ES-I3 (cell line): ENCODE results near the gene NR2F1.
A peak's percentile ranks its signal among the peaks of the same experiment; 100 is the strongest.
"Not testable (repeated sequence)": the region's sequence is repeated elsewhere in the genome, so short reads cannot be mapped to it uniquely, and the experiment has no call there.

Experiments
- H3K36me3 ChIP-seq: 2 replicates; pipeline ENCODE4 v1.6.1; 2013; ENCODE audit warnings: mild to moderate bottlenecking, low read length, control low read depth, moderate library complexity; ENCODE audit not compliant: insufficient read depth
- H3K4me1 ChIP-seq: 2 replicates; pipeline ENCODE4 v1.6.1; 2013; ENCODE audit warnings: mild to moderate bottlenecking, control low read depth, low read length; ENCODE audit not compliant: insufficient read depth
- H3K9ac ChIP-seq: 2 replicates; pipeline ENCODE4 v1.6.1; 2013; ENCODE audit warnings: low read depth, mild to moderate bottlenecking, low read length, moderate library complexity
- H3K9me3 ChIP-seq: 2 replicates; pipeline ENCODE4 v1.6.1; 2013; ENCODE audit warnings: mild to moderate bottlenecking, low read length, moderate library complexity; ENCODE audit not compliant: control insufficient read depth, insufficient read depth

The NR2F1 gene

GRCh38 chr5:93582677-93583438 is at the start of gene NR2F1:
Gene NR2F1 (plus strand): TSS chr5:93583222. CDS start chr5:93585024, 1,802 bp downstream.
- Histone ChIP-seq H3K9me3 (no peaks in the 10 kb centered on the region), H3K4me1 (peaks cover 4% of the 10 kb centered on the region; the same call in 1 of the 2 replicates), H3K9ac (peak within 1 kb of the TSS; percentile 19; the same call in 1 of the 2 replicates), H3K36me3 (no peaks in the 10 kb centered on the region)

DNA sequence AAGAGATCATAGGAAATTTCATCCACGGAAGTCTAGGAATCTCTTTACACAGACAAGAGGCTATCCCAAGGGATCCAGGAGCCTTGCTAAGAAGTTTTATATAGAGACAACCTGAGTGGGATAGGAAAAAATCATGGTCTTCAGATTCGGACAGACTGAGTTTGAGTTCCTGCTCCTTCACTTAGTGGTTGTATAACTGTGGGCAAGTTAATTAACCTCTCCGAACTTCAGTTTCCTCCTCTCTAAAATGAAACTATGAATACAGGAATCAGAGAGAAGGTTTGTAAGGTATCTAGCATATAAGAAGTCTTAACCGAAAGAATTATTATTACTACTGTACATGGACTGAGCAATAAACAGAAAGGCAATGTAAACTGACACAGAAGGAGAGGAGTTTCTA is 37.1 kb upstream of the NR2F1 start:
- H3K4me1 ChIP-seq, result no peaks in the 10 kb centered on the region
- no peaks in the 10 kb centered on the region for H3K36me3 ChIP-seq
- no peak overlapping the region for H3K9ac ChIP-seq
- no peaks in the 10 kb centered on the region for H3K9me3 ChIP-seq

DNA sequence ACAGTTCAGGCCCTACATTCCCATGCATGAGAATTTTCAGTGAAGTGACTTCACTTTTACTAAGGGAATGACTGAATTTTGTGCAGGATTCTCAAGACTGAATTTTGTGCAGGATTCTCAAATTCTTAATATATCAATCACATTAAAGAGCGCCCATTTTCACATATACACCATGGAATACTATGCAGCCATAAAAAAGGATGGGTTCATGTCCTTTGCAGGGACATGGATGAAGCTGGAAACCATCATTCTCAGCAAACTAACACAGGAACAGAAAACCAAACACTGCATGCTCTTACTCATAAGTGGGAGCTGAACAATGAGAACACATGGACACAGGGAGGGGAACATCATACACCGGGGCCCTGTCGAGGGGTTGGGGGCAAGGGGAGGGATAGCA is 33.4 kb upstream of the NR2F1 start:
- not testable (repeated sequence) for H3K36me3 ChIP-seq, H3K9ac ChIP-seq, H3K4me1 ChIP-seq, H3K9me3 ChIP-seq

DNA sequence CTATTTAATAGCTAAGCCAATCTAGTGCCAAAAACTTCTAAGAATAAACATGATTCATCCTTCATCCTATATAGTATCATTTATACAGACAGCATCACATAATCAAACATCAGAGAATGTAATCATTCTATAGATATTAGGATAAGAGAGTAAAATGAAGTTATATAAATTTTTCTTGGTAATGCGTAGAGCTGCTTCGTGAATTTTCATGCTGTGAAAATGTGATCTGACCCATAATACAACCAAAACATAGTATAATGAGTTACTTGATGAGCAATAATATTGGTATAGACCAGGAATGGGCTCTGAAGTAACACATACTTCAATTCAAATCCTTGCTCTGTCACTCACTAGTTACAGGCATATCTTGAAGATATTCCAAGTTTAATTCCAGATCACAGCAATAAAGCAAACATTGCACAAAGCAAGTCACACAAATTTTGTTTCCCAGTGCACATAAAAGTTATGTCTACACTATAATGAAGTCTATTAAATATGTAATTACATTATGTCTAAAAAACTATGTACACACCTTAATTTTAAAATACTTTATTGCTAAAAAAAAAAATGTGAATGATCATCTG is 25.9 kb upstream of the NR2F1 start:
- no peaks in the 10 kb centered on the region for H3K4me1 ChIP-seq
- H3K36me3 ChIP-seq, result no peaks in the 10 kb centered on the region
- H3K9ac ChIP-seq, result no peak overlapping the region
- H3K9me3 ChIP-seq, result no peaks in the 10 kb centered on the region

- Histone ChIP-seq H3K9me3 (no peaks in the 10 kb centered on the region), H3K36me3 (no peaks in the 10 kb centered on the region), H3K4me1 (peaks cover 4% of the 10 kb centered on the region; the same call in 1 of the 2 replicates), H3K9ac (no peak overlapping the region)
Measured at GRCh38 chr5:93566091-93566490, 16.9 kb upstream of the NR2F1 start.

DNA sequence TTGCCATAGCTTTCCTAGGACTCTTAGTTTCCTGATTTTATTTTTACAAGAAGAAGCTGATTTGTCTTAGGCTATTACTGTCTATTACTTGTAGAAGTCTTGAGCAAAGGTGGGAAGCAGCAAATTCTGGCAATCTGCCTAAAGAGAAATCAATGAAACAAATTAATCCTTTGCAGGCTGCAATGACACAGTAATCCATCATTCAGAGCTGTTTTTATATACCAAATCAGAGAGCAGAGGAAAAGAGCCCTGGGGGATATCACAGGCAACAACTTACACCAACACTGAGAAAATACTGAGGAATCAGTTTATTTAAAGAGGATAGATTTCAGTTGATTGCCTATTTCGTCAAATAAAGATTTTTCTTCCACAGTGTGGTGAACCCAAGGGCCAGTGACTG is 15.6 kb upstream of the NR2F1 start:
- no peaks in the 10 kb centered on the region for H3K36me3 ChIP-seq
- peaks cover 4% of the 10 kb centered on the region for H3K4me1 ChIP-seq
- H3K9me3 ChIP-seq, result no peaks in the 10 kb centered on the region
- no peak overlapping the region for H3K9ac ChIP-seq

DNA sequence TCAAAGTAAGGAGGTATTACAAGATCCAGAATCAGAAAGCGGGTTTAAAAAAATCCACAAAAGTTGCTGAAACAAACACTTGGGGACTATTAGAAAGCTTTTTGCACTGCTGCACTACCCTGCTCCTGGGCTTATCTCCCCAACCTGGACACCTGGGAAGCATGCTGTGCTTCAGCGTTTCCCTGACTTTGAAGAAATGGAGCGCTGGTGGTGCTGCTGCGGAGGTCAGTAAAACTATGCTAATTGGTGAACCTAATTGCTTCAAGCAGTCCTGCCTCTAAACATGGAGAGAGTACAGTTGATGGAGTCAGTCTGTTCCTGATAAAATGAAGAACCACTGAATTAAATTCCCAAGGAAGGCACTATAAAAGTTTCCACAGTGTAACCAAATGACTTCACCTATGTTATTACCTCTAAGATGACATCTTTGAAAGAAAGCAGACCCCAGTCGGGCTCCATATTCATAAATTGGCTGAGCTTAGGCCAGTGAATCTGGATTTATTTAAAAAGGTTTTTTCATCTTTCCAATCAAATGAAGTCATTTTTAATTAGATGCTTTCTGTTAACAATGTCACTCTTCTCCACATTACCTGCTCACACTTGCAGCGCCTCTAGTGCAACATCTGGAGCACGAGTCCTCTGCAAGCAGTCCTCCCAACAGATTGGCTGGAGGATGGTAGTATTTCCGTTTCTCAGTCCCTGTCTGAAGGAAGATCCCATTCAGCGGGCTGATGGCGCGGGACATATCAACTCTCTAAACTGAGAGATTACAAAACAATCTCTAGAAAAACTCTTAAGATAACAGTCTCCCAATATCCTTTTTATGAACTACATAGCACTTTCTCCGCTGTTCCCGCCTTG is 13.5 kb upstream of the NR2F1 start:
- Histone ChIP-seq H3K36me3 (no peaks in the 10 kb centered on the region), H3K4me1 (peaks cover 13% of the 10 kb centered on the region), H3K9me3 (no peaks in the 10 kb centered on the region), H3K9ac (peak overlapping the region; percentile 70; the same call in 1 of the 2 replicates)

- Histone ChIP-seq H3K36me3 (no peaks in the 10 kb centered on the region), H3K4me1 (peaks cover 13% of the 10 kb centered on the region), H3K9ac (peak overlapping the region; percentile 70), H3K9me3 (no peaks in the 10 kb centered on the region)
Measured at GRCh38 chr5:93570294-93571113, 12.5 kb upstream of the NR2F1 start.

GRCh38 chr5:93571114-93571949 is 11.7 kb upstream of the NR2F1 start:
- no peaks in the 10 kb centered on the region for H3K36me3 ChIP-seq
- peaks cover 13% of the 10 kb centered on the region for H3K4me1 ChIP-seq
- H3K9me3 ChIP-seq, result no peaks in the 10 kb centered on the region
- peak overlapping the region; percentile 70; the same call in 1 of the 2 replicates for H3K9ac ChIP-seq

GRCh38 chr5:93572101-93572607 is 10.9 kb upstream of the NR2F1 start:
- H3K36me3 ChIP-seq, result no peaks in the 10 kb centered on the region
- H3K4me1 ChIP-seq, result peaks cover 13% of the 10 kb centered on the region
- no peaks in the 10 kb centered on the region for H3K9me3 ChIP-seq
- H3K9ac ChIP-seq, result peak overlapping the region; percentile 5; the same call in 1 of the 2 replicates

GRCh38 chr5:93572608-93573353 is 10.2 kb upstream of the NR2F1 start:
- Histone ChIP-seq H3K9ac (peak overlapping the region; percentile 36; the same call in 1 of the 2 replicates), H3K4me1 (peaks cover 13% of the 10 kb centered on the region), H3K9me3 (no peaks in the 10 kb centered on the region), H3K36me3 (no peaks in the 10 kb centered on the region)
